Astrocyte (in vitro differentiated cells and primary cell): ENCODE measurements around the gene PDGFRB. TPM values are rescaled to one million over a fixed set of nuclear protein-coding genes. Genes with fewer than 3 reads are reported as not detected.

Experiments used
- DNase-seq: peaks from one replicate; pipeline ENCODE4 v3.0.0-alpha.2; 2010; ENCODE audit warnings: low read depth
- FAIRE-seq: peaks from 2 replicates; lab custom pipeline; 2011; peaks lifted over from hg19 to GRCh38; lab: Jason Lieb, UNC
- H2AFZ ChIP-seq: 2 replicates; pipeline ENCODE4 v1.6.0; 2012; ENCODE audit warnings: low read depth, low read length, inconsistent platforms
- H3K27ac ChIP-seq: 2 replicates; pipeline ENCODE4 v1.5.1; 2011; ENCODE audit warnings: low read depth, low read length, inconsistent platforms
- H3K27me3 ChIP-seq: 2 replicates; pipeline ENCODE4 v1.6.0; 2011; ENCODE audit warnings: low read length, inconsistent platforms; ENCODE audit not compliant: insufficient read depth
- H3K36me3 ChIP-seq: 2 replicates; pipeline ENCODE4 v1.5.1; 2011; ENCODE audit warnings: low read length, inconsistent platforms; ENCODE audit not compliant: insufficient read depth
- H3K4me1 ChIP-seq: 2 replicates; pipeline ENCODE4 v1.5.1; 2011; ENCODE audit warnings: low read length, inconsistent platforms; ENCODE audit not compliant: insufficient read depth
- H3K4me2 ChIP-seq: 2 replicates; pipeline ENCODE4 v1.6.0; 2012; ENCODE audit warnings: low read length, inconsistent platforms
- H3K4me3 ChIP-seq: 2 replicates; pipeline ENCODE4 v1.5.1; 2011; ENCODE audit warnings: low read depth, mild to moderate bottlenecking, low read length, inconsistent platforms; ENCODE audit not compliant: insufficient read depth
- H3K79me2 ChIP-seq: 2 replicates; pipeline ENCODE4 v1.6.0; 2012; ENCODE audit warnings: mild to moderate bottlenecking, low read length, inconsistent platforms; ENCODE audit not compliant: insufficient read depth
- H3K9ac ChIP-seq: 2 replicates; pipeline ENCODE4 v1.6.0; 2012; ENCODE audit warnings: mild to moderate bottlenecking, low read length, inconsistent platforms
- H3K9me3 ChIP-seq: 2 replicates; pipeline ENCODE4 v1.5.1; 2012; ENCODE audit warnings: low read depth, mild to moderate bottlenecking, low read length, inconsistent platforms; ENCODE audit not compliant: insufficient read depth
- H4K20me1 ChIP-seq: 2 replicates; pipeline ENCODE4 v1.6.0; 2012; ENCODE audit warnings: low read length, inconsistent platforms; ENCODE audit not compliant: insufficient read depth
- H3K27ac Mint-ChIP-seq: one replicate; pipeline ENCODE4 v1.8.0; 2021; ENCODE audit warnings: mild to moderate bottlenecking, mixed read lengths; ENCODE audit not compliant: unreplicated experiment
- H3K27me3 Mint-ChIP-seq: one replicate; pipeline ENCODE4 v1.8.0; 2021; ENCODE audit warnings: low read depth, mixed read lengths; ENCODE audit not compliant: unreplicated experiment
- H3K36me3 Mint-ChIP-seq: one replicate; pipeline ENCODE4 v1.8.0; 2021; ENCODE audit warnings: low read depth, mixed read lengths; ENCODE audit not compliant: unreplicated experiment
- H3K4me1 Mint-ChIP-seq: one replicate; pipeline ENCODE4 v1.8.0; 2021; ENCODE audit warnings: low read depth, mixed read lengths; ENCODE audit not compliant: unreplicated experiment
- H3K4me3 Mint-ChIP-seq: one replicate; pipeline ENCODE4 v1.8.0; 2021; ENCODE audit warnings: mild to moderate bottlenecking, moderate library complexity, mixed read lengths; ENCODE audit not compliant: unreplicated experiment
- H3K9me3 Mint-ChIP-seq: one replicate; pipeline ENCODE4 v1.8.0; 2021; ENCODE audit warnings: mild to moderate bottlenecking, mixed read lengths; ENCODE audit not compliant: unreplicated experiment
- CTCF ChIP-seq: IDR thresholded peaks from 2 replicates; pipeline ENCODE4 v1.5.1; 2011; ENCODE audit warnings: low read depth, mild to moderate bottlenecking, inconsistent platforms, low read length, moderate library complexity; ENCODE audit not compliant: insufficient read depth
- EZH2 ChIP-seq: IDR thresholded peaks from 2 replicates; pipeline ENCODE4 v1.6.1; 2012; ENCODE audit warnings: mild to moderate bottlenecking, low read length, inconsistent platforms; ENCODE audit not compliant: insufficient read depth
- total RNA-seq: library from RNA; stranded (reverse); gene quantifications from 2 replicates; pipeline ENCODE4 v1.2.1, GENCODE V29; 2021

Gene PDGFRB
- total RNA-seq, 1 donor from 2014 or later, result 78.8 TPM

DNA sequence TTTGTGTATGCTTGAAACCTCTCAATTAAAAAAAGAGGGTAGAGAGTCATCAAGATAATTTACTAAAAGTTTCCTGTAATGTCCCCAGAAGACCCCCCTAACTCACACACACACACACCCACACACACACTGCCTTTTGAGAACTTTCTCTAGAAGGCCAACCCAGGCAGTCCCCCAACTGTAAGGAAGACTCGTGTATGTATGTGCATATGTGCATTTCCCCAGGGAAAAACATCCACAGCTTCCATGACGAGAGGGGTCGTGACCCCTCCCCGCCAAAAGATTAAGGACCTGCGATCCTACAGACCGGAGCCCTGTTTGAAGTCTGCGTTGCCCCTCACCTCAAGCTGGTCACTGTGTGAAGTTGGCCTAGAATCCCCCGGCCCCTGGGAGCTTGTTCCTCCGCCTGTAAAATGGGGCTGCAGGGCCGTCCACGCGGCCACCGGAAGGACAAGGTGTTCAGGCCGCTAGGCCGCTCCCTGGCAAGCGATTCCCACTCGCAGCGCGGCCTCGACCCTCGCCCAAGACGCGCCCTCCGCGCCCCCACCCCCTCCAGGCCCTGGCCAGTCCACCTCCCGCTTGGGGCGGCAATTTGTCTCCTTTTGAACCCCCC, 10.5 kb upstream of the PDGFRB start:
- Histone ChIP-seq H3K27me3 (peaks cover 27% of the 10 kb centered on the region), H3K27ac (no peak overlapping the region), H2AFZ (no peak overlapping the region), H3K4me3 (no peak overlapping the region), H3K9ac (no peak overlapping the region), H3K4me2 (no peak overlapping the region), H3K36me3 (no peaks in the 10 kb centered on the region), H3K79me2 (no peaks in the 10 kb centered on the region), H4K20me1 (no peaks in the 10 kb centered on the region), H3K9me3 (no peaks in the 10 kb centered on the region), H3K4me1 (peaks cover 3% of the 10 kb centered on the region)
- H3K27me3 Mint-ChIP-seq, result peaks cover 54% of the 10 kb centered on the region
- peaks cover 3% of the 10 kb centered on the region for H3K9me3 Mint-ChIP-seq
- H3K4me3 Mint-ChIP-seq, result no peak overlapping the region
- DNase-seq, result no peak
- H3K4me1 Mint-ChIP-seq, result peaks cover 8% of the 10 kb centered on the region
- FAIRE-seq, result no peak
- H3K36me3 Mint-ChIP-seq, result peaks cover 1% of the 10 kb centered on the region
- no peak overlapping the region for H3K27ac Mint-ChIP-seq
- no peak for TF ChIP-seq EZH2
- TF ChIP-seq CTCF, result no peak

DNA sequence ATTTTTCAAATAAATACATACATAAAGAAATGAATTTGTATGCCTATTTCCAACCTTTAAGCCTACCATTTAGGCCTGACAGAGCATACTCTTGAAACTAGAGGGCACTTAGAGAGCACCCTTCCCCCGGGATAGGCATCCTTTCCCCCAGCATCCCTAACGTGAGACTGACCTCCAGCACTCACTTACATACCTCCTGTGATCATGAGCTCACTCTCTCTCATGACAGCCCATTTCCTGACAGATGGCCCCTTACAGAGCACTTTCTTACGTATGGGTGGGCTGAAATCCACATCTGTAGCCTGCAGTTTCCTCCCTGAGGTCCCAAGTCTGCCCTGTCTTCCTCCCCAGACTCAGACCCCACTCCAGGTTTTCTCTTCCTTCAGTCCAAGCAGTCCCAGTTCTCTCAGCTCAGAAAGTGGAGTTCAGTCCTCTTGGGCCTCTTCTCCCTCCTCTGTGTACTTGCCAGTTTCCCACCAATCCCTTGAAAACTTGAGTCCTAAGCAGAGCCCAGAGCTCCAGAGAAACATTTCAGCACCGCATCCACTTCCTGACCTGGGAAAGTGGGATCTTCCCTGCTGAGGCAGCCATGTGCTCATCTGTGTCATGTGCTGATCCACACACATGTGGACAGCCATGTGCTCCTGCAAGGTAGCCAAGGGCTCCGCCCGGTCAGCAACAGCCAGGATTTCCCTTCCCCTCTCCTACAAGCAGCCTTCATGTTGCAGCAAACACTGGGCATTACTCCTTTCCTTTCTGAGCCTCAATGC, 8.8 kb upstream of the PDGFRB start:
- Histone ChIP-seq H3K4me2 (no peak overlapping the region), H3K9me3 (no peaks in the 10 kb centered on the region), H4K20me1 (no peaks in the 10 kb centered on the region), H3K4me1 (peaks cover 18% of the 10 kb centered on the region), H3K79me2 (no peaks in the 10 kb centered on the region), H3K27ac (no peak overlapping the region), H3K4me3 (no peak overlapping the region), H3K9ac (no peak overlapping the region), H3K27me3 (peaks cover 16% of the 10 kb centered on the region), H2AFZ (no peak overlapping the region), H3K36me3 (no peaks in the 10 kb centered on the region)
- no peak for DNase-seq
- no peaks in the 10 kb centered on the region for H3K36me3 Mint-ChIP-seq
- H3K27me3 Mint-ChIP-seq, result peaks cover 36% of the 10 kb centered on the region
- peaks cover 14% of the 10 kb centered on the region for H3K4me1 Mint-ChIP-seq
- no peak overlapping the region for H3K4me3 Mint-ChIP-seq
- H3K9me3 Mint-ChIP-seq, result no peaks in the 10 kb centered on the region
- FAIRE-seq, result no peak
- no peak overlapping the region for H3K27ac Mint-ChIP-seq
- TF ChIP-seq EZH2, result no peak
- no peak for TF ChIP-seq CTCF
